ENCODE results near the gene UCP1. TPM values are rescaled to one million over a fixed set of nuclear protein-coding genes. Genes with fewer than 3 reads are reported as not detected.
"Not testable (repeated sequence)": the region's sequence is repeated elsewhere in the genome, so short reads cannot be mapped to it uniquely, and the experiment has no call there.

The UCP1 gene
- total RNA-seq, 1 donor from 2014 or later, result not detected

DNA sequence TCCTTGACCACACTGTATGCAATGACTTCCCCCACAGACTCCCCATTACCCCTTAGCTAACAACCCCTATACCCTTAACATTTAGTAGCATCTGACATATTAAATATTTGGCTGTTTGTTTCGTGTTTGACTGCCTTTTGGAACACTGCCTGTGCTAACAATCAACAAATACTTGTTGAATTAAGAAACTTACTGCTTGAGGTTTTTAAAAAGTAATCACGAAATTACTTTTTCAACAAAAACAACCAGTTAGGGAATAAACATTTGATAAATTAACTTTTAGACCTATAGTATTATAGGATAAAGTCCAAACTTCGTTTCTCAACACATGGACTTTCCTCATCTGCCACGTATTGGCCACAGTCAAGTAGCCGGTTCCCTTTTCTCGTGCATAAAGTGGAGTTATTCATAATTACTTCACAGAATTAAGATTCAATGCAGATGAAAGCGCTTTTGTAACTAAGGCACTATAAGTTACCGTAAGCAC, 45.3 kb downstream of the UCP1 start:
- peaks cover 5% of the 10 kb centered on the region for H3K27me3 Mint-ChIP-seq (ENCODE audit: unreplicated experiment)
- H3K36me3 Mint-ChIP-seq (ENCODE audit: unreplicated experiment), result peaks cover 18% of the 10 kb centered on the region
- H3K9me3 Mint-ChIP-seq (ENCODE audit: unreplicated experiment), result no peaks in the 10 kb centered on the region
- no peak for DNase-seq (ENCODE audit: extremely low spot score, unreplicated experiment)
- peak overlapping the region; percentile 84 for H3K27ac Mint-ChIP-seq (ENCODE audit: unreplicated experiment)
- TF ChIP-seq CTCF (IDR thresholded peaks at IDR 0.05), result no peak
- H3K4me1 Mint-ChIP-seq (ENCODE audit: unreplicated experiment), result peaks cover 12% of the 10 kb centered on the region
- H3K4me3 Mint-ChIP-seq (ENCODE audit: unreplicated experiment), result peak overlapping the region; percentile 84

- Mint-ChIP-seq H3K36me3 (ENCODE audit: unreplicated experiment) (no peaks in the 10 kb centered on the region), H3K9me3 (ENCODE audit: unreplicated experiment) (no peaks in the 10 kb centered on the region), H3K4me3 (ENCODE audit: unreplicated experiment) (no peak overlapping the region), H3K27me3 (ENCODE audit: unreplicated experiment) (peaks cover 52% of the 10 kb centered on the region), H3K4me1 (ENCODE audit: unreplicated experiment) (no peaks in the 10 kb centered on the region), H3K27ac (ENCODE audit: unreplicated experiment) (no peak overlapping the region)
- DNase-seq (ENCODE audit: extremely low spot score, unreplicated experiment), result no peak
- TF ChIP-seq CTCF (IDR thresholded peaks at IDR 0.05), result no peak
Measured at GRCh38 chr4:140515423-140515822, 53.3 kb downstream of the UCP1 start.

DNA sequence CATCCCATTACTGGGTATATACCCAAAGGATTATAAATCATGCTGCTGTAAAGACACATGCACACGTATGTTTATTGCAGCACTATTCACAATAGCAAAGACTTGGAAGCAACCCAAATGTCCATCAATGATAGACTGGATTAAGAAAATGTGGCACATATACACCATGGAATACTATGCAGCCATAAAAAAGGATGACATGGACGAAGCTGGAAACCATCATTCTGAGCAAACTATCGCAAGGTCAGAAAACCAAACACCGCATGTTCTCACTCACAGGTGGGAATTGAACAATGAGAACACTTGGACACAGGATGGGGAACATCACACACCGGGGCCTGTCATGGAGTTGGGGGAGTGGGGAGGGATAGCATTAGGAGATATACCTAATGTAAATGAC, 55.0 kb downstream of the UCP1 start:
- H3K27ac Mint-ChIP-seq (ENCODE audit: unreplicated experiment); H3K4me3 Mint-ChIP-seq (ENCODE audit: unreplicated experiment); H3K36me3 Mint-ChIP-seq (ENCODE audit: unreplicated experiment); DNase-seq (ENCODE audit: extremely low spot score, unreplicated experiment); H3K4me1 Mint-ChIP-seq (ENCODE audit: unreplicated experiment); H3K9me3 Mint-ChIP-seq (ENCODE audit: unreplicated experiment): not testable (repeated sequence)
- H3K27me3 Mint-ChIP-seq (ENCODE audit: unreplicated experiment), result peaks cover 66% of the 10 kb centered on the region

Other genes with a start within 250 kb of the UCP1 start
- gene SCOC, start 195.3 kb downstream of the UCP1 start, total RNA-seq, result 43.6 and 43.9 TPM in 2 replicates
- gene CLGN, start 141.3 kb downstream of the UCP1 start, total RNA-seq, result not detected in 2 replicates
- gene MGAT4D, start 70.7 kb downstream of the UCP1 start, total RNA-seq, result not detected in 2 replicates
- 31.4 and 32.8 TPM in 2 replicates for gene ELMOD2, start 44.8 kb downstream of the UCP1 start, total RNA-seq
- 38.8 and 39.4 TPM in 2 replicates for gene TBC1D9, start 187.4 kb upstream of the UCP1 start, total RNA-seq

Measured in osteocyte (in vitro differentiated cells).